Cardiac fibroblast (primary cell): Measurements from ENCODE around the gene A1CF.

Source experiments
- DNase-seq, 2 donors: peaks; one replicate each; pipeline versions ENCODE4 v3.0.0 to v3.0.0-alpha.2; 2010; ENCODE audit warnings: low read depth in 2 of 2
- H3K4me3 ChIP-seq, 2 donors: replicated peaks in 1 of 2; 1 replicate in 1 of 2; 2 replicates in 1 of 2; pipeline ENCODE4 v1.5.1; 2011; ENCODE audit warnings: low read depth in 2 of 2, low read length in 2 of 2, mild to moderate bottlenecking in 2 of 2, moderate library complexity in 1 of 2
- TF ChIP-seq, protein P1 (sequence below): IDR thresholded peaks from one replicate; pipeline ENCODE4 v1.5.1; 2011; ENCODE audit warnings: low read depth, mild to moderate bottlenecking, low read length, inconsistent platforms

A1CF gene

DNA sequence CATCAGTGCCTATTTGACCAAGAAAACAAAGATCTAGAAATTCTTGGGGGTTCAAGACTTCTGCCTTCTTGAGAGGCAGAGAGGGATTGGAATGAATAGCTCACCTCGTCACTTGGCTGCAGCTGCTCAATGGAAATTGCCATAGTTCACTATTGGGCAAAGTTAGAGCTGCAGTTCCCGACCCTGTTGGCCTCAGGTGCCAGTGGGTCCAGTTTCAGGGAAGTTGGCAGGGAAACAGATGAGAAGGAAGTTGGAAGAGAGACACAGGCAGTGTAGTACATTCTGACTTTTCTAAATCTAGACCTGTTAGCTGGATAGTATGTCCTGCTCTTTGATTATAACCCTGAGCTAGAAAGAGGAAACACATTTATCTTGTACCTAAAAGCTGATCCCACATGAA is 19.1 kb downstream of the A1CF start:
- DNase-seq: no peak
- TF ChIP-seq, protein P1, sequence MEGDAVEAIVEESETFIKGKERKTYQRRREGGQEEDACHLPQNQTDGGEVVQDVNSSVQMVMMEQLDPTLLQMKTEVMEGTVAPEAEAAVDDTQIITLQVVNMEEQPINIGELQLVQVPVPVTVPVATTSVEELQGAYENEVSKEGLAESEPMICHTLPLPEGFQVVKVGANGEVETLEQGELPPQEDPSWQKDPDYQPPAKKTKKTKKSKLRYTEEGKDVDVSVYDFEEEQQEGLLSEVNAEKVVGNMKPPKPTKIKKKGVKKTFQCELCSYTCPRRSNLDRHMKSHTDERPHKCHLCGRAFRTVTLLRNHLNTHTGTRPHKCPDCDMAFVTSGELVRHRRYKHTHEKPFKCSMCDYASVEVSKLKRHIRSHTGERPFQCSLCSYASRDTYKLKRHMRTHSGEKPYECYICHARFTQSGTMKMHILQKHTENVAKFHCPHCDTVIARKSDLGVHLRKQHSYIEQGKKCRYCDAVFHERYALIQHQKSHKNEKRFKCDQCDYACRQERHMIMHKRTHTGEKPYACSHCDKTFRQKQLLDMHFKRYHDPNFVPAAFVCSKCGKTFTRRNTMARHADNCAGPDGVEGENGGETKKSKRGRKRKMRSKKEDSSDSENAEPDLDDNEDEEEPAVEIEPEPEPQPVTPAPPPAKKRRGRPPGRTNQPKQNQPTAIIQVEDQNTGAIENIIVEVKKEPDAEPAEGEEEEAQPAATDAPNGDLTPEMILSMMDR: no peak
- H3K4me3 ChIP-seq: no peak overlapping the region

DNA sequence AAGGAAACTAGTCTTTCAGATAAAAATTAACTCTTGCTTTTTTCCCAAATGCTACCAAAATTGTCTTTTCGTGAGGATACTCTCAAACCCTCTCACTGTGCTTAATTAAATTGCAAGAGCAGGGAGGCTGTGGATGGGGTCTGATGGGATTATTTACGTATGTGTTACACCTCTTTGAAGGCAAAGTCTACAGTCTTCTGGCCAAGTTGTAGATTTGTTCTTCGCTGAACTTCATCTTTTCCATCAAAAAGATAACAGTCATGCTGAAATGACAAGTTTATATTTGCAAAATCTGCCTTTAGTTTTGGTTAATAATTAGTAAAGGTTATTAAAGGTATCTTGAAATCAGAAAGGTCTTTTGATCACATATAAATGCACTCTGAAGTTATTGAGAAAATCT is 22.7 kb downstream of the A1CF start:
- H3K4me3 ChIP-seq: no peak overlapping the region
- TF ChIP-seq, protein P1: no peak
- DNase-seq: no peak

DNA sequence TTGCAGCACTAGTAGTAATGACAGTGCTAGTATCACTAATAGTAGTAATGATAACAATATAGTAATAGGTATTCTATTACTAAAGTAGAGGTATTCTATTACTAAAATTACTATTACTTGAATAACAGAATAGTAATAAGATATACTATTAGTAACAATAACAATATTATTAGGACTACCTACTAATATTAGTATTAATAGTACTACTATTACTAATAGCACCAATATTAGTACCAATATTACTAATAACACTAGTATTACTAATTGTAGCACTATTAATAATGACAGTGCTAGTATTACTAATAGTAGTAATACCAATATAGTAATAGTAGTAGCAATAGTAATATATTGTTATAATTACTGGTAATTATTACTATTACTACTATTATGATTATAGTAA is 24.1 kb downstream of the A1CF start:
- H3K4me3 ChIP-seq: no peak overlapping the region
- no peak for DNase-seq
- TF ChIP-seq, protein P1: no peak

GRCh38 chr10:50857579-50857978 is 27.8 kb downstream of the A1CF start:
- TF ChIP-seq, protein P1: no peak
- H3K4me3 ChIP-seq: no peak overlapping the region
- DNase-seq: no peak

GRCh38 chr10:50855461-50855860 is 30.0 kb downstream of the A1CF start:
- DNase-seq: no peak
- no peak overlapping the region for H3K4me3 ChIP-seq
- TF ChIP-seq, protein P1: no peak

DNA sequence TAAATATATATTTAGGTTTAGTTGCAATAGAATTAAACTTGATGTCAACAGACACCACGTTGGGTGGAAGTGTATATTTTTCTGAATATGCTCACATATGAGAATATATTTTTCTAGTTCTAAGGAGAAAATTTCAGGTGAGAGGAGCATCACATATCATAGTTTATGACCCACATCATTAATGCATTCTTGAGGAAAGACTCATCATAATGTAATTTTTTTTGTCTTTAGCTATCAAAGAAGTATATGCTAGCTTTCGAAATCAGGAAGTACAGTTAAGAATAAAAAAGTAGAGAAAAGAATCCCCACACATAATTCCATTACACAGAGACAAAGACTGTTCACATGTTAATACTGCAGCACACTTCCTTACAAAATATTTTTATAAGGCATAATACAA is 30.4 kb downstream of the A1CF start:
- TF ChIP-seq, protein P1: no peak
- DNase-seq: no peak

DNA sequence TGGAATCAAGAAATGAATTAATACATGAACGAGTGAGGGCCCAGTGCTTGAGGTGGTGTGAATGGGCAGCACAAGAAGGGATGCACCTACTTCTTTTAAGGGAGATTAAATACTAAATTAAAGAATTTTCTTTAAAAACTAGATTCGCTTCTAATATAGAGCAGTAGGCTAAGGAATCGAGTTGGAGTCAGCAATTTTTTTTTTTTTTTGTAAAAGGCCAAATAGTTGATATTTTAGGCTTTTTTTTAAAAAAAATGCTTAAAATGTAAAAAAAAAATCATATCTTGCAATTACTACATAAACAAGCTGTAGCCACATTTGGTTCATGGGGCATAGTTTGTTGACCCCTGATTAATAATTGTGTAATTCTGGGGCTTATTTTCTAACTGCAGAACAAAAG is 31.9 kb downstream of the A1CF start:
- H3K4me3 ChIP-seq: no peak overlapping the region
- TF ChIP-seq, protein P1: no peak
- no peak for DNase-seq

More for the DNA sequence above, 30.4 kb downstream of the A1CF start:
- H3K4me3 ChIP-seq: no peak overlapping the region
